GM19452 (cell line): Measurements from ENCODE around the gene SLC49A3.

ENCODE experiments used
- ATAC-seq: cut with Tn5 transposase; IDR thresholded peaks from one replicate; pipeline ENCODE4 v1.9.1; 2021; ENCODE audit not compliant: unreplicated experiment

Gene SLC49A3

GRCh38 chr4:634599-634985 is 54.4 kb downstream of the SLC49A3 start:
- no peak for ATAC-seq

DNA sequence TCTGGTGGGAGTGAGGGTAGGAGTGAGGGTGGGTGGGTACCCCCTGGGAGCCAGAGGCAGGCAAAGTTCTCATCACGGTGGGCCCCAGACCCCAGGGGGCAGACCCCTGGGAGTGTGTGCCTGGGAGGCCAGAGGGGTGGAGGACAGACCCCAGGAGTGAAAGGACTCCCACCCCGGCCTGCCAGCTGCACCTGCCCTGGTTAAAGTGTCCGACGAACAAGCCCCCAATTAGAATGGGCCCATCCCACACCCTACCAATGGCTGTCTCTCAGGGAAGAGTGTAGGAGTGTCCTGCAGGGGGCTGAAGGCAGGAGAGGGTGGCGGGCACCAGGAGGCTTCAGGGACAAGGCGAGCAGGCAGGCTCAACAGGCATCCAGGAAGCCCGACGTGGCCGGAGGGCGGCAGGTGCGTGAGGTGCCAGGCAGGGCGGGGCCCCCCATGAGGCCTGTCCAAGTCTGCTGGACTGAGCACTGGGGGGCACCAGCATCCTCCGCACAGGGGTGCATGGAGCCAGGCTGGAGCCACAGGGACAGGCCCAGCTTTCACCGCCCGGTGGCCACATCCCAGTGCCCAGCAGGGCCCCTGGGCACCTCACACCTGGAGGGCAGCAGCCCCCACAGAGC is 54.9 kb downstream of the SLC49A3 start:
- ATAC-seq: no peak

DNA sequence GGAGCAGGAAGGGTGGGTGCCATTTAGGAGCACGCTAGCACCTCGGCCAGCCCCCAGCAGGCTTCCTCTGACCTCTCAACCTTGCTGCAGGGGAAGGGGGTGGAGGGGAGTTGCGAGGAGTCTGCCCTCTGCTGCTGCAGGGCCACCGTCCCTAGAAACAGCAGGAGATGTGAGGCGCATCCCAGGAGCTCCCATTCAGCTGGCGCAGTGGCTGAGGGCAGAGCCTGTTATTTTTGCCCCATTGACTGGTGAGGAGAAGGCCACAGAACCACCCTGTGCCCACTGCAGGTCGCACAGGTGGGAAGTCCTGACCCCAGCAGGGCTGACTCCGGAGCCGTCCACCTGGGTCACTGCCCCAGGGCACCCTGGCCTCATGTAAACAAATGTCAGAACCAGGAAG is 55.5 kb downstream of the SLC49A3 start:
- no peak for ATAC-seq

DNA sequence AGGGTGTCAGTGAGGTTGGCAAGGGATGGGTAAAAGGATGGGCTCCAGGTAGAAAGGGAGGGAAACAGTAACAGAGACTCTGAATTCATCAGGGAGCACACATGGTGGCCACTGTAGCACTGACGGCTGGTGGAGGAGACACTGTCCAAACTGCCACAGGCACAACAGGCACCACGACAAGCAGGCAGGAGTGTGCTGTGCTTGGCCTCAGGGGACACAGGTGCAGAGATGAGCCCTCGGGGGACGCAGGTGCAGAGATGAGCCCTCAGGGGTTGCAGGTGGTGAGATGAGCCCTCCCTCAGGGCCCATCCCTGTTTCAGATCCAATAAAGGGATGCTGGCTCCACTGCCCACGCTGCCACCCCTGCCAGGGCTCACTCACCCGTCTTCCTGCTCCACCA is 56.0 kb downstream of the SLC49A3 start:
- ATAC-seq: no peak

DNA sequence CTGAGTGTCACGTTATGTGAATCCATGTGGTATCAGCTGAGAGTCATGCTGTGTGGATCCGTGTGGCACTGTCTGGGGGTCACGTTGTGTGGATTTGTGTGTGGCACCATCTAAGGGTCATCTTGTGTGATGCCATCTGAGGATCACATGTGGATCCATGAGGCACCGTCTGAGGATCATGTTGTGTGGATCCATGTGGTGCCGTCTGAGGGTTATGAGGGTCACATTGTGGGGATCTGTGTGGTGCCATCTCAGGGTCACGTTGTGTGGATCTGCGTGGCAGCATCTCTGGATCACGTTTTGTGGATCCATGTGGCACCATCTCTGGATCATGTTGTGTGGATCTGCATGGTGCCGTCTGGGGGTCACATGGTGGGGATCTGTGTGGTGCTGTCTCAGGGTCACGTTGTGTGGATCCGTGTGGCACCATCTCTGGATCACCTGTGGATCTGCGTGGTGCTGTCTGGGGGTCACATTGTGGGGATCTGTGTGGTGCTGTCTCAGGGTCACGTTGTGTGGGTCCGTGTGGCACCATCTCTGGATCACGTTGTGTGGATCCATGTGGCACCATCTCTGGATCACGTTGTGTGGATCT is 56.7 kb downstream of the SLC49A3 start:
- no peak for ATAC-seq
